GM18951 (cell line): ENCODE results near the gene CDH4.

Experiments
- POLR2A ChIP-seq: IDR thresholded peaks from 4 replicates; pipeline ENCODE4 v1.6.1; 2011; ENCODE audit warnings: mild to moderate bottlenecking; ENCODE audit not compliant: insufficient read length, insufficient read depth; ENCODE audit errors: extremely low read depth
- in situ Hi-C: fragments of 300-500 bp; cut with MboI; formaldehyde crosslinking; loops from one replicate; pipeline ENCODE4 v1.12.0; 2022; ENCODE audit warnings: low sequenced_read_pairs, mixed read lengths, inconsistent platforms; ENCODE audit not compliant: unreplicated experiment

CDH4 gene

GRCh38 chr20:61809006-61809770 lies 557.1 kb downstream of the CDH4 start:
- TF ChIP-seq POLR2A = no peak
- in situ Hi-C loops = no loop called here

GRCh38 chr20:61810066-61810737 lies 558.1 kb downstream of the CDH4 start:
- no peak for TF ChIP-seq POLR2A
- in situ Hi-C loops = no loop called here

GRCh38 chr20:61810738-61811135 lies 558.7 kb downstream of the CDH4 start:
- TF ChIP-seq POLR2A = no peak
- in situ Hi-C loops = no loop called here

- no peak for TF ChIP-seq POLR2A
- in situ Hi-C loops = no loop called here
Measured at GRCh38 chr20:61811166-61811565, 559.1 kb downstream of the CDH4 start.

GRCh38 chr20:61812121-61812844 lies 560.2 kb downstream of the CDH4 start:
- no peak for TF ChIP-seq POLR2A

GRCh38 chr20:61812845-61813485 lies 560.9 kb downstream of the CDH4 start:
- no peak for TF ChIP-seq POLR2A
- in situ Hi-C loops = no loop called here

More at GRCh38 chr20:61812121-61812844, 560.2 kb downstream of the CDH4 start:
- in situ Hi-C loops = no loop called here

- no peak for TF ChIP-seq POLR2A
- in situ Hi-C loops = no loop called here
Measured at GRCh38 chr20:61813791-61814190, 561.7 kb downstream of the CDH4 start.

- in situ Hi-C loops = no loop called here
- no peak for TF ChIP-seq POLR2A
Measured at GRCh38 chr20:61814244-61814643, 562.2 kb downstream of the CDH4 start.

GRCh38 chr20:61814726-61815125 lies 562.7 kb downstream of the CDH4 start:
- no peak for TF ChIP-seq POLR2A
- in situ Hi-C loops = no loop called here

- in situ Hi-C loops = no loop called here
- TF ChIP-seq POLR2A = no peak
Measured at GRCh38 chr20:61815176-61815575, 563.1 kb downstream of the CDH4 start.

GRCh38 chr20:61815678-61816077 lies 563.6 kb downstream of the CDH4 start:
- in situ Hi-C loops = no loop called here

GRCh38 chr20:61816606-61817460 lies 564.8 kb downstream of the CDH4 start:
- no peak for TF ChIP-seq POLR2A
- in situ Hi-C loops = no loop called here

More at GRCh38 chr20:61815678-61816077, 563.6 kb downstream of the CDH4 start:
- TF ChIP-seq POLR2A = no peak
